H1 (cell line): ENCODE data around the gene POU3F2. TPM values are rescaled to one million over a fixed set of nuclear protein-coding genes. Genes with fewer than 3 reads are reported as not detected.

ENCODE experiments used
- BCL11A ChIP-seq, 2 experiments: IDR thresholded peaks; one replicate each; pipeline ENCODE4 v1.6.1; 2011; ENCODE audit warnings: low read depth in 2 of 2, low read length in 2 of 2, mild to moderate bottlenecking in 2 of 2
- CTCF ChIP-seq, 3 experiments: IDR thresholded peaks; 1 replicate in 2 of 3; 2 replicates in 1 of 3; pipeline versions ENCODE4 v1.5.1 to v1.6.1; 2011; ENCODE audit warnings: low read length in 3 of 3, mild to moderate bottlenecking in 3 of 3, inconsistent platforms in 2 of 3, low read depth in 1 of 3, moderate library complexity in 1 of 3; ENCODE audit not compliant: insufficient read depth in 1 of 3; ENCODE audit errors: control extremely low read depth in 1 of 3
- polyA plus RNA-seq, 7 experiments: library from polyadenylated mRNA; depleted of rRNA in 3 of 7; stranded (reverse) in 5 of 7; unstranded in 2 of 7; fragments of >200 nt in 5 of 7; fragments of 200-250 nt in 2 of 7; gene quantifications; 1 replicate in 5 of 7; 2 replicates in 1 of 7; 4 replicates in 1 of 7; pipeline versions ENCODE4 v1.2.1 to v1.2.3, GENCODE V29; 2011 to 2013; ENCODE audit warnings: missing spikeins in 2 of 7, mixed read lengths in 2 of 7
- total RNA-seq: library from RNA; stranded (reverse); fragmentation: NEBNext Ultra II Directional; extraction: Animal tissue kit (Norgen Biotek cat#: 25700); gene quantifications from 2 replicates; pipeline ENCODE4 v1.2.1, GENCODE V29; 2021

The POU3F2 gene
- total and polyA plus RNA-seq, 2 of the 8 experiments (the other 6 are each of a cell fraction or from before 2014, with no cell fraction given), result 0.09 to 0.35 TPM

GRCh38 chr6:98843271-98844243 lies 9.2 kb downstream of the POU3F2 start (continued):
- TF ChIP-seq CTCF (IDR thresholded peaks at IDR 0.05; ENCODE audit: control extremely low read depth in 1 of 3, insufficient read depth in 1 of 3, low read depth in 1 of 3, low read length in 3 of 3), result no peak
- TF ChIP-seq BCL11A (IDR thresholded peaks at IDR 0.05; ENCODE audit: low read depth in 2 of 2, low read length in 2 of 2), result no peak
